ENCODE results near the gene COL7A1.

Gene COL7A1

DNA sequence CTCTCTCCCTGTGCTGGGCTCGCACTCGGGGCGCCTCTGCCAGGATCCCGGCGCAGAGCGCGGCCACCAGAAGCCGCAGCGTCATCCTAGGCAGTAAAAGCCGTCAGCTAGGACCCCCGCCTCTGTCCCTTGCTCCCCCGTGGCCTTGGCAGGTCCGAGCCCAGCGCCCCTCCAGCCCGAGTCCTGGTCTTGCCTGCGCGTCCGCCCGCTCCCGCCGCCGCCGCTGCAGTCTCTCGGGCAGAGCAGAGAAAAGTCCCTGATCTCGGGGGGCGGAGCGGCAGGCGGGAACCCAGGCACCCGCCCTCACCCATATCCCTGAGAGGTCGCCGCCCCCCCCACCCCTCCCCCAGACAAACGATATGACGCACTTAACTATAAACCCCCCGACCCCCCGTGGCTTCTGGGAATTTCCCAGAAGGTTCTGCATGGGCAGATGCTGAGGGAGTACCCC is at the start of gene COL7A1:
Gene COL7A1 (minus strand): TSS at position 255 of the 451 bp plus-strand sequence. CDS start 170 bp downstream, at position 85.
- DNase-seq (ENCODE audit: low read depth in 2 of 3, low spot score in 1 of 3), result no peak

DNA sequence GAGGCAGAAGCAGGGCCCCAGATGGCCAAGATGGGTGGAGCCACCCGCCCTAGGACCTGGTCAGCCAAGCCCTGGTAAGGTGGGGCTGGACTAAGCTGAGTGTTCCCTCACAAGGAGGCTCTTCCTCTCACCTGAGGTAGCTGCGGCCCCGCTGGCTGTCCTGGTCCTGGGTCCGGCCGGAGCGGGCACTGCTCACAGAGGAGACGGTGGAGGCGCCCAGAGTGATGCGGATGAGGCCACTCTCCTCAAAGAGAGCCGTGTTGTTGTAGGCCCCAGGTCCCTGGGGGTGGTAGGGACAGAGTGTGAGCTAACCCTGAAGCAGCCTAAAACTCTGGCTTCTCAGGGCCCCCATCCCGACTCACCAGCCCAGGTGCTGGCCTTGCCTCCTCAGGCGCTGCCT is 47.5 kb upstream of the COL7A1 start:
- DNase-seq (ENCODE audit: low read depth in 2 of 3, low spot score in 1 of 3), result no peak

GRCh38 chr3:48641396-48641795 is 46.3 kb upstream of the COL7A1 start:
- DNase-seq (ENCODE audit: low read depth in 2 of 3, low spot score in 1 of 3), result no peak

DNA sequence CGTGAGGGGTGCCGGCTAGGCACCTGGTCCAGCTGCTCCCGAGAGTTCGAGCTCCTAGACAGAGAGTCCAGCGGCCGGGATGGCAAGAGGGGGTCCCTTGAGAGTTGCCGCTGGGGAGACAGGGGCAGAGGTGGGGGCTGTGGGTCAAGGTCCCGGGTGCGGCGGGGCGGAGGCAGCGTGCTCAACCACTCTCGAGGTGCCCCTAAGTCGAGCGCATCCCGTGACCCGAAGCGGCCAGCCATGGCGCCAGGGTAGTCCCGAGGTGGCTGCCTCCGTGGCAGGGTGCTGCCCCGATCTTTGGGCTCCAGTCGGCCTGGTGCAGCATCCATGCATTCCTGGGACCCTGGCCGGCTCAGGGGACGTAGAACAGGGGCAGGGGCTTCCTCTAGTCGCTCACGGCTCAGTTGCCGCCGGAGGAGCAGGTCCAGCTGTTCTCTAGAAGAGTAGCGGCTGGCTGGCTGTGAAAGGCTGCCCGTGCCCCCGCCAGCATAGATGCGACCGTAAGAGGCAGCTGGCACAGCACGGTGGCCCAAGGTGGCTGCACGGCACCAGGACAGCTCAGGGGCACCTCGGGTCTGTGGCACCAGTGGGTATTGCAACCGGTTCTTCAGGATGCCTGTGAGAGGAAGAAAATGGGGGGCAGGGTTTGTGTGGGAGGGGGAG is 44.9 kb upstream of the COL7A1 start:
- no peak for DNase-seq (ENCODE audit: low read depth in 2 of 3, low spot score in 1 of 3)

- no peak for DNase-seq (ENCODE audit: low read depth in 2 of 3, low spot score in 1 of 3)
Observed at GRCh38 chr3:48637305-48637704, 42.2 kb upstream of the COL7A1 start.

- no peak for DNase-seq (ENCODE audit: low read depth in 2 of 3, low spot score in 1 of 3)
Observed at GRCh38 chr3:48636149-48636655, 41.1 kb upstream of the COL7A1 start.

- DNase-seq (ENCODE audit: low read depth in 2 of 3, low spot score in 1 of 3), result peak; percentile 89 to 95 (median 91)
Observed at GRCh38 chr3:48635222-48636021, 40.3 kb upstream of the COL7A1 start, which contains the start of gene SLC26A6. TSS of gene SLC26A6 (minus strand) at chr3:48635461. CDS start at chr3:48635393, 68 bp downstream.

DNA sequence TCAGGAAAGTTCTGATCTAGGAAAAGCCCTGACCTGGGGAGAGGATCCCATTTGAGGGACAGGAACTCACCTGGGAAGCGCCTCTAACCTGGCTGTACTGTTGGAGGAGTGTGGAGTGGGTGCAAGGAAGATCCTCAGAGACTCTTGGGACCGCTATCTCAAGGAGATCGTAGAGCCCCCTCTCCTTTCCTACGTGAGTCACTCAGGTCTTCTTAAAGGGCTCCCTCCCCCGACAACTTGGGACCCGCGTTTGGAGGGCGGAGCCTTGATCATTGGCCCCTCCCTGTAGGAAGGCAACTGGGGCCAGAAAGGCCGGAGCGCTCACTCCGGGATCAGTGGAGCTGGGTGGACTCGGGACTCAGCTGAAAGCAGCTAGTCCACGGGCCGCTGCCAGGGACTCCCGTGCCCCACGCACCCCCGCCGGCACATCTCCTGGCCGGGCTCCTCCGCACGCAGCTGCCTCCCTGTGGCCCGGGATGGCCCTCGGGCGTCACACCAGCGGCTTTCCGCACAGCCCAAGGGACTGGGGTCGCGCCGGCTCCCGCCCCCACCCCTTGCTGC is 39.6 kb upstream of the COL7A1 start:
- DNase-seq (ENCODE audit: low read depth in 2 of 3, low spot score in 1 of 3), result peak; percentile 28 to 37 (median 31)

GRCh38 chr3:48633743-48634142 is 38.6 kb upstream of the COL7A1 start:
- no peak for DNase-seq (ENCODE audit: low read depth in 2 of 3, low spot score in 1 of 3)

- DNase-seq (ENCODE audit: low read depth in 2 of 3, low spot score in 1 of 3), result no peak
Observed at GRCh38 chr3:48633256-48633655, 38.1 kb upstream of the COL7A1 start.

GRCh38 chr3:48631516-48632448 is 36.7 kb upstream of the COL7A1 start:
- DNase-seq (ENCODE audit: low read depth in 2 of 3, low spot score in 1 of 3), result no peak

- DNase-seq (ENCODE audit: low read depth in 2 of 3, low spot score in 1 of 3), result no peak
Observed at GRCh38 chr3:48630833-48631232, 35.7 kb upstream of the COL7A1 start.

GRCh38 chr3:48630407-48630806 is 35.3 kb upstream of the COL7A1 start:
- DNase-seq (ENCODE audit: low read depth in 2 of 3, low spot score in 1 of 3), result no peak

DNA sequence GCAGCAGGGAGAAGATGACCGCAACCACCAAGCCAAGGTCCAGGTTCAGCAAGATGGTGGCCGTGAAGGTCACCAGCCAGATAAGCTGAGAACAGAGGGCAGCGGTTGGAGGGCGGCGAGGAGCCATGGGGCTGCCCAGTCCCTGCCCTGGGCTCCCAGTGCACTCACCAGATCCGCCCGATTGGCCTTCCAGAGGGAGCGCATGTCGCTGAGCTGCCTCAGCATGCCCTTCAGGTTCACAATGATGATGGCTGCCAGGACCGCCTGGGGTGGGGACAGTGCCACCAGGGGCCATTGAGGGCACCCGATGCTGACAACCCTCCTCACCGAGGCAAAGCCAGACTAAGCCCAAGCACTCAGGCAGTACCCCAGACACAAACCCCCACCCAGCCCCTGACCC is 34.8 kb upstream of the COL7A1 start:
- DNase-seq (ENCODE audit: low read depth in 2 of 3, low spot score in 1 of 3), result no peak

GRCh38 chr3:48628277-48629017 is 33.3 kb upstream of the COL7A1 start:
- no peak for DNase-seq (ENCODE audit: low read depth in 2 of 3, low spot score in 1 of 3)

- DNase-seq (ENCODE audit: low read depth in 2 of 3, low spot score in 1 of 3), result no peak
Observed at GRCh38 chr3:48625600-48625999, 30.5 kb upstream of the COL7A1 start.

- DNase-seq (ENCODE audit: low read depth in 2 of 3, low spot score in 1 of 3), result no peak
Observed at GRCh38 chr3:48624767-48625166, 29.6 kb upstream of the COL7A1 start.

GRCh38 chr3:48623851-48624547 is 28.9 kb upstream of the COL7A1 start:
- DNase-seq (ENCODE audit: low read depth in 2 of 3, low spot score in 1 of 3), result no peak

DNA sequence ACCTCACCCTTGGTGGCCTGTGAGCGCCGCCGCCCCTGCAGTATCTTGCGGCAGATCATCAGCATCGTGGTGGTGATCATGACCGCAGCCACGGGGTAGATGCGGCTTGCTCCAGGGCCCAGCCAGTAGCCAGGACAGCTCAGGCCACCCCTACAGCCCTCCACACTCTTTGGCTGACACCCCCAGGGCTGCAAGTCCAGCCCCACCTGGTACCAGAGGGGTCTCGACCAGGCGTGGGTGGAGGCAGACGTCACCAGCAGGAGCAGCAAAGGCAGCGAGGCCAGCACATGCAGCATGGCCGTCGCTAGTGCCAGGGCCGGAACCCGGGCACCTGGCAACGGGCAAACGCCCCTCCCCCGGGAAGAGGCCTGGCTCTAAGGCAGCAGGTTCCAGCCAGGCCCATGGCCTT is 26.3 kb upstream of the COL7A1 start, which contains the start of gene TMEM89:
Gene TMEM89 (minus strand): TSS at position 309 of the 409 bp plus-strand sequence. CDS start 13 bp downstream, at position 296.
- DNase-seq (ENCODE audit: low read depth in 2 of 3, low spot score in 1 of 3), result no peak

All from stimulated activated CD4-positive, alpha-beta T cell treated with anti-CD3 and anti-CD28 coated beads, Interleukin-12 subunit alpha, Interleukin-12 subunit beta, amount 100 ng/mL, for 48 hours (primary cell).